PC-3 (cell line): ENCODE measurements around the gene BPIFB4. TPM values are rescaled to one million over a fixed set of nuclear protein-coding genes. Genes with fewer than 3 reads are reported as not detected.
A peak's percentile ranks its signal among the peaks of the same experiment; 100 is the strongest.

Experiments used
- ATAC-seq: fragments of 200-7000 bp; cut with Tn5 transposase; 2 replicates; pipeline ENCODE4 v1.9.1; 2020; ENCODE audit warnings: mild to moderate bottlenecking, moderate library complexity
- BruUV-seq: library from RNA; stranded (reverse); fragments of 400-500 nt; replicated peaks from 2 replicates; lab custom pipeline; 2021; lab: Mats Ljungman, UMichigan
- CTCF ChIA-PET: fragments of 300-600 bp; sonication (Branson Sonifier 250); formaldehyde crosslinking; loops from one replicate; lab custom pipeline; 2022; ENCODE audit warnings: antibody characterized with exemption; lab: Charles Lee
- POLR2A ChIA-PET: fragments of 300-600 bp; sonication (Branson Sonifier 250); formaldehyde crosslinking; loops from one replicate; lab custom pipeline; 2022; ENCODE audit warnings: antibody characterized with exemption; ENCODE audit not compliant: unreplicated experiment; lab: Charles Lee
- DNase-seq: peaks from one replicate; pipeline ENCODE4 v3.0.0-alpha.2; 2015
- H2AFZ ChIP-seq: fragments of 300-600 bp; sonication (generic); 2 replicates; pipeline ENCODE4 v1.6.0; 2016; ENCODE audit warnings: antibody characterized with exemption, low read length
- H3F3A ChIP-seq: fragments of 300-600 bp; sonication (generic); one replicate; pipeline ENCODE4 v1.6.0; 2017; ENCODE audit warnings: antibody characterized with exemption, low read length, control low read depth, mild to moderate bottlenecking; ENCODE audit not compliant: unreplicated experiment
- H3K27ac ChIP-seq: fragments of 300-600 bp; sonication (generic); 2 replicates; pipeline ENCODE4 v1.5.1; 2016; ENCODE audit warnings: mild to moderate bottlenecking, low read length
- H3K27me3 ChIP-seq: fragments of 300-600 bp; sonication (generic); 2 replicates; pipeline ENCODE4 v1.6.1; 2016; ENCODE audit warnings: low read length, mixed read lengths
- H3K36me3 ChIP-seq: fragments of 300-600 bp; sonication (generic); 2 replicates; pipeline ENCODE4 v1.6.1; 2016; ENCODE audit warnings: low read depth, mixed run types, low read length, mixed read lengths
- H3K4me1 ChIP-seq: fragments of 300-600 bp; sonication (generic); 2 replicates; pipeline ENCODE4 v1.5.1; 2016; ENCODE audit warnings: low read length; ENCODE audit not compliant: insufficient read depth
- H3K4me2 ChIP-seq: fragments of 300-600 bp; sonication (generic); 2 replicates; pipeline ENCODE4 v1.6.0; 2016; ENCODE audit warnings: low read length
- H3K4me3 ChIP-seq: fragments of 300-600 bp; sonication (generic); 2 replicates; pipeline ENCODE4 v1.5.1; 2016; ENCODE audit warnings: mild to moderate bottlenecking, low read length, mixed read lengths
- H3K79me2 ChIP-seq: fragments of 300-600 bp; sonication (generic); 2 replicates; pipeline ENCODE4 v1.6.1; 2017; ENCODE audit warnings: low read length, mixed read lengths
- H3K9ac ChIP-seq: fragments of 300-600 bp; sonication (generic); 2 replicates; pipeline ENCODE4 v1.6.0; 2016; ENCODE audit warnings: mild to moderate bottlenecking, low read length
- H3K9me2 ChIP-seq: fragments of 300-600 bp; sonication (generic); replicated peaks from 2 replicates; pipeline ENCODE4 v1.6.1; 2016; ENCODE audit warnings: mixed run types, low read length, mixed read lengths
- H3K9me3 ChIP-seq: fragments of 300-600 bp; sonication (generic); 2 replicates; pipeline ENCODE4 v1.6.1; 2016; ENCODE audit warnings: low read length, mixed read lengths
- H4K20me1 ChIP-seq: fragments of 300-600 bp; sonication (generic); 2 replicates; pipeline ENCODE4 v1.6.1; 2016; ENCODE audit warnings: low read length, mixed read lengths
- EZH2 ChIP-seq: fragments of 300-600 bp; sonication (generic); IDR thresholded peaks from one replicate; pipeline ENCODE4 v1.6.1; 2017; ENCODE audit warnings: antibody characterized with exemption, mild to moderate bottlenecking, low read length; ENCODE audit not compliant: unreplicated experiment
- EZH2phosphoT487 ChIP-seq: fragments of 300-600 bp; sonication (generic); IDR thresholded peaks from 2 replicates; pipeline ENCODE4 v1.6.1; 2018; ENCODE audit warnings: mild to moderate bottlenecking, antibody characterized with exemption, low read length, borderline replicate concordance
- intact Hi-C: fragments of 100-400 bp; cut with micrococcal nuclease; formaldehyde crosslinking; loops from 2 replicates; pipeline ENCODE4 v1.9.0; 2023
- total RNA-seq: library from RNA; depleted of rRNA; stranded (reverse); fragments of >200 nt; gene quantifications from 2 replicates; pipeline ENCODE4 v1.2.3, GENCODE V29; 2014
- TF ChIP-seq, protein P1 (sequence below): fragments of 300-600 bp; sonication (generic); conservative IDR thresholded peaks from 2 replicates; pipeline ENCODE4 v1.5.1; 2017; ENCODE audit warnings: antibody characterized with exemption, low read depth, mild to moderate bottlenecking, low read length

Gene BPIFB4
- total RNA-seq, 1 experiment from 2014 or later = not detected

DNA sequence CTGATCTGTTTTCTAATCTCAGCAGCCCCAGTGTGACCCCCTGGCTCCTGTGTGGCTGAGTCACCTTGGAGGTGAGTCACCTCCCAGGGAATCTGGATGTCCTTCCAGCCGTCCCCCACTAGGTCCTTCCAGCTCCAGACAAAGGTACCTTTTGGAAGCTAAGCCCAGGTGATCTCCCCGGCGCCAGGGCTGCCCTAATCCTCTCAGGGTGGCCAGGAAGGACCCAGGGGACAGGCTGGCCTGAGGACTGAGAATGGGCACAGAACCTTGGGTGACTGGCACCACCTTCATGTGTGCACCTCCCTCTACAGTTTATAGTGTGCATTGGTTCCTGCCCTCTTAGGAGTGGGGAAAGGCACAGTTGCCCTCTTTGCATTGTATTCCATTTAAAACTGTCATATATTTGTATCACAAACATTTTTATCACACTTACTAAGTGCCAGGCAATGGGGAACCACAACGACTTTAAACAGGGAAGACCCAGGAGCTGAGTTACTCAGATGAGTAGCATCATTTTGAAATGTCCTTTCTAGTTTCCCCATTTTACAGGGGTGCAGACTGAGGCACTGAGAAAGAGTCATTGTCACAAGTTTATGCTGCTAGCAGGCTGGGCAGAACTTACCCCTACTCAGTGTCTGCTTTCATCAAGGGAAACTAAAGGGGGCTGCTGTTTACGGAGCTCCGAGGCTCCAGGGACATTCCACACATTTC is 2.6 kb upstream of the BPIFB4 start:
- H2AFZ ChIP-seq = no peak overlapping the region

DNA sequence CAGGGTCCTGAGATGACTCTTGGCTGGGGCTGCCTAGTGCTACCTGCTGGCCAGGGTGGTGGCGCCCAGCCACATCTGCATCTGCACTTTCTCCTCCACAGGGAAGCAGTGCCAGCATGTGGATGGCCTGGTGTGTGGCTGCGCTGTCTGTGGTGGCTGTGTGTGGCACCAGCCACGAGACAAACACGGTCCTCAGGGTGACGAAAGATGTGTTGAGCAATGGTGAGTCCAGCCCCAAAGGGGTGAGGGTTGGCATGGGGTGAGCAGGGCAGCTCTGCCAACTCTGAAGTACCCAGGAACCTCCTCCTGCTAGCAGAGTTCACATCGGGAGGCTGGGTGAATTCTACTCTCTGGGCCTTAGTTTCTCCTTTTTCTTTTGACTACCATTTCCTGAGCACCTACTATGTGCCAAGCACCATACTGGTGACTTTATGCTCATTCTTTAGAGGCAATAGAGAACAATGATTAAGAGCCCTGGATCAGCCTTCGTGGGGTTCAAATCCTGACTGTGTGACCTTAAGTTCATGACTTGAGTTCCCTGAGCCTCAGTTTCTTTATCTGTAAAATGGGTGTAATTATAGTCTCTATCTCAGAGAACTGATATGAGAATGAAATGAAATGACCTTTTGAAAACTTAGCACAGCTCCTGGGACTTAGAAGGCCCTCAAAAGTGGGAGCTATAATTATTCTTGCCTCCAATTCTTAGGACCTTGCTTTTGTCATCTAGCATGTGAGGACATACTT is 2.1 kb downstream of the BPIFB4 start:
- TF ChIP-seq EZH2phosphoT487 (no peak), EZH2 (no peak)
- TF ChIP-seq, protein P1, sequence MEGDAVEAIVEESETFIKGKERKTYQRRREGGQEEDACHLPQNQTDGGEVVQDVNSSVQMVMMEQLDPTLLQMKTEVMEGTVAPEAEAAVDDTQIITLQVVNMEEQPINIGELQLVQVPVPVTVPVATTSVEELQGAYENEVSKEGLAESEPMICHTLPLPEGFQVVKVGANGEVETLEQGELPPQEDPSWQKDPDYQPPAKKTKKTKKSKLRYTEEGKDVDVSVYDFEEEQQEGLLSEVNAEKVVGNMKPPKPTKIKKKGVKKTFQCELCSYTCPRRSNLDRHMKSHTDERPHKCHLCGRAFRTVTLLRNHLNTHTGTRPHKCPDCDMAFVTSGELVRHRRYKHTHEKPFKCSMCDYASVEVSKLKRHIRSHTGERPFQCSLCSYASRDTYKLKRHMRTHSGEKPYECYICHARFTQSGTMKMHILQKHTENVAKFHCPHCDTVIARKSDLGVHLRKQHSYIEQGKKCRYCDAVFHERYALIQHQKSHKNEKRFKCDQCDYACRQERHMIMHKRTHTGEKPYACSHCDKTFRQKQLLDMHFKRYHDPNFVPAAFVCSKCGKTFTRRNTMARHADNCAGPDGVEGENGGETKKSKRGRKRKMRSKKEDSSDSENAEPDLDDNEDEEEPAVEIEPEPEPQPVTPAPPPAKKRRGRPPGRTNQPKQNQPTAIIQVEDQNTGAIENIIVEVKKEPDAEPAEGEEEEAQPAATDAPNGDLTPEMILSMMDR = no peak
- Histone ChIP-seq H3K36me3 (no peaks in the 10 kb centered on the region), H3K9me3 (no peaks in the 10 kb centered on the region), H3K9me2 (no peaks in the 10 kb centered on the region), H3K4me2 (no peak overlapping the region), H3K27me3 (0 out of 2 replicates have a peak, but pooled peaks cover 3% of the 10 kb centered on the region), H3K27ac (no peak overlapping the region), H2AFZ (no peak overlapping the region), H3K4me1 (no peaks in the 10 kb centered on the region), H3F3A (no peaks in the 10 kb centered on the region), H4K20me1 (no peaks in the 10 kb centered on the region), H3K4me3 (no peak overlapping the region), H3K79me2 (no peaks in the 10 kb centered on the region), H3K9ac (no peak overlapping the region)
- ATAC-seq = no peak
- ChIA-PET CTCF (no interaction called here), POLR2A (no interaction called here)
- no TSS peak for BruUV-seq
- no peak for DNase-seq
- intact Hi-C loops = no loop called here

More for the DNA sequence above, 2.6 kb upstream of the BPIFB4 start:
- peak; percentile 55 for ATAC-seq
- Histone ChIP-seq H3K9ac (no peak overlapping the region), H3K4me2 (no peak overlapping the region), H3K9me2 (no peaks in the 10 kb centered on the region), H3K4me1 (no peaks in the 10 kb centered on the region), H3K36me3 (no peaks in the 10 kb centered on the region), H3K9me3 (no peaks in the 10 kb centered on the region), H3K4me3 (no peak overlapping the region), H3K27me3 (peaks cover 6% of the 10 kb centered on the region; the same call in 1 of the 2 replicates), H3K79me2 (no peaks in the 10 kb centered on the region), H3K27ac (no peak overlapping the region), H3F3A (no peaks in the 10 kb centered on the region), H4K20me1 (no peaks in the 10 kb centered on the region)
- intact Hi-C loops = no loop called here
- peak; percentile 39 for DNase-seq
- no peak for TF ChIP-seq EZH2
- TF ChIP-seq, protein P1 = peak; percentile 68
- CTCF ChIA-PET = interaction anchor here (0.5 kb wide), 1 partner anchor 10 kb away, joined by 3 read pairs; no protein-coding TSS in a partner anchor
- POLR2A ChIA-PET = no interaction called here
- BruUV-seq = no TSS peak
